ENCODE data around the gene WAC. TPM values are rescaled to one million over a fixed set of nuclear protein-coding genes. Genes with fewer than 3 reads are reported as not detected.

WAC gene
- total and polyA plus RNA-seq, 10 of the 15 experiments (the other 5 are each of a cell fraction or from before 2014, with no cell fraction given): 26.5 to 131 (median 69.4) TPM

DNA sequence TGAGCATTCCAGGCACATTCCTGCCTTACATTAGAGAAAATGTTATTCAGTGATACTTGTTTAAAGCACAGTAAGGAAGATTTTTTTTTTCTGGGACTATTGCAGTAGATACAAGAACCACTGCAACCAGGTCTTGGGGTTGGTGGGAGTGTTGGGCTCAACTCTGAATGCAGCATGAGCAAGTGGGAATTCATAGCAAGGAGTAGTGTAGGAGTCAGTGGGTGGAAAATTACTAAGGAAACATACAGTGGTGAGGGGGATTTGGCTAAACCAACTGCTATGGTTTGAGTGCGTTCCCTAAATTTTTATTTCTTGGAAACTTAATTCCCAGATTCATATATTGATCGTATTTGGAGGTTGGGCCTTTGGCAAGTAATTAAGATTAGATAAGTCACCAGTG, 22.4 kb downstream of the WAC start:
- Histone ChIP-seq H3K4me3 (no peak overlapping the region), H2AFZ (ENCODE audit: control insufficient read depth, low read depth, low read length) (no peak overlapping the region), H3K27ac (ENCODE audit: control insufficient read depth, insufficient read depth) (no peak overlapping the region), H3K4me1 (ENCODE audit: control insufficient read depth, insufficient read depth, low read length) (0 out of 2 replicates have a peak, but pooled peaks cover 4% of the 10 kb centered on the region), H3K79me2 (ENCODE audit: control insufficient read depth, insufficient read depth, low read length) (peaks cover 82% of the 10 kb centered on the region), H3K27me3 (replicated peaks in 1 of 2; ENCODE audit: control insufficient read depth in 2 of 2, insufficient read depth in 2 of 2, low read length in 1 of 2) (no peaks in the 10 kb centered on the region), H4K20me1 (ENCODE audit: control insufficient read depth, insufficient read depth) (no peaks in the 10 kb centered on the region), H3K4me2 (ENCODE audit: control insufficient read depth, insufficient read depth) (no peak overlapping the region), H3K9me3 (replicated peaks; ENCODE audit: control insufficient read depth, insufficient read depth, low read length) (no peaks in the 10 kb centered on the region), H3K36me3 (ENCODE audit: control insufficient read depth in 2 of 2, insufficient read depth in 2 of 2, low read length in 1 of 2) (peaks cover 3 to 37% of the 10 kb centered on the region in 2 experiments), H3K9ac (ENCODE audit: control insufficient read depth, insufficient read depth, low read length) (no peak overlapping the region)
- 97% methylated on average over 2 of the region's 2 CpGs for WGBS (ENCODE audit: insufficient coverage, insufficient replicate concordance, low lambda C conversion rate, missing lambda C conversion rate)
- ATAC-seq (no peak; the same call in 2 of the 3 replicates), DNase-seq (ENCODE audit: low read depth, low spot score) (no peak), FAIRE-seq (no peak)
- ChIA-PET CTCF (interaction anchor here (1.4 to 2.1 kb wide), 2 partner anchors 9 to 10 kb away, joined by 4 to 8 read pairs; no protein-coding TSS in a partner anchor), RAD21 (ENCODE audit: unreplicated experiment) (no interaction called here), POLR2A (no interaction called here), SMC1A (ENCODE audit: uncharacterized antibody, unreplicated experiment) (interaction anchor here (1.2 to 2.6 kb wide), 2 partner anchors 10 to 12 kb away, joined by 3 to 7 read pairs; no protein-coding TSS in a partner anchor)
- intact Hi-C loops (cut with micrococcal nuclease; ENCODE audit: unreplicated experiment) (no loop called here), in situ Hi-C loops (cut with MboI) (loop anchor here (25.0 kb wide), 1 partner anchor 1418 kb away; no protein-coding TSS in a partner anchor)
- BruUV-seq (replicated peaks): no TSS peak
- TF ChIP-seq ZZZ3 (IDR thresholded peaks at IDR 0.05; ENCODE audit: control insufficient read depth, insufficient read length, low read depth): no peak
- TF ChIP-seq MYB (IDR thresholded peaks at IDR 0.05; ENCODE audit: borderline replicate concordance, low read depth, low read length): no peak
- no peak for TF ChIP-seq ZBTB11 (CRISPR knock-in tag; IDR thresholded peaks at IDR 0.05)
- TF ChIP-seq BCL3 (IDR thresholded peaks at IDR 0.05; ENCODE audit: borderline replicate concordance, insufficient read depth, low read depth, low read length, poor library complexity, severe bottlenecking): no peak
- TF ChIP-seq, protein P1, sequence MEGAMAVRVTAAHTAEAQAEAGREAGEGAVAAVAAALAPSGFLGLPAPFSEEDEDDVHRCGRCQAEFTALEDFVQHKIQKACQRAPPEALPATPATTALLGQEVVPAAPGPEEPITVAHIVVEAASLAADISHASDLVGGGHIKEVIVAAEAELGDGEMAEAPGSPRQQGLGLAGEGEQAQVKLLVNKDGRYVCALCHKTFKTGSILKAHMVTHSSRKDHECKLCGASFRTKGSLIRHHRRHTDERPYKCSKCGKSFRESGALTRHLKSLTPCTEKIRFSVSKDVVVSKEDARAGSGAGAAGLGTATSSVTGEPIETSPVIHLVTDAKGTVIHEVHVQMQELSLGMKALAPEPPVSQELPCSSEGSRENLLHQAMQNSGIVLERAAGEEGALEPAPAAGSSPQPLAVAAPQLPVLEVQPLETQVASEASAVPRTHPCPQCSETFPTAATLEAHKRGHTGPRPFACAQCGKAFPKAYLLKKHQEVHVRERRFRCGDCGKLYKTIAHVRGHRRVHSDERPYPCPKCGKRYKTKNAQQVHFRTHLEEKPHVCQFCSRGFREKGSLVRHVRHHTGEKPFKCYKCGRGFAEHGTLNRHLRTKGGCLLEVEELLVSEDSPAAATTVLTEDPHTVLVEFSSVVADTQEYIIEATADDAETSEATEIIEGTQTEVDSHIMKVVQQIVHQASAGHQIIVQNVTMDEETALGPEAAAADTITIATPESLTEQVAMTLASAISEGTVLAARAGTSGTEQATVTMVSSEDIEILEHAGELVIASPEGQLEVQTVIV (IDR thresholded peaks at IDR 0.05; ENCODE audit: borderline replicate concordance, partially characterized antibody): no peak
- TF ChIP-seq, protein P2, sequence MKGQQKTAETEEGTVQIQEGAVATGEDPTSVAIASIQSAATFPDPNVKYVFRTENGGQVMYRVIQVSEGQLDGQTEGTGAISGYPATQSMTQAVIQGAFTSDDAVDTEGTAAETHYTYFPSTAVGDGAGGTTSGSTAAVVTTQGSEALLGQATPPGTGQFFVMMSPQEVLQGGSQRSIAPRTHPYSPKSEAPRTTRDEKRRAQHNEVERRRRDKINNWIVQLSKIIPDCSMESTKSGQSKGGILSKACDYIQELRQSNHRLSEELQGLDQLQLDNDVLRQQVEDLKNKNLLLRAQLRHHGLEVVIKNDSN (IDR thresholded peaks at IDR 0.05; ENCODE audit: borderline replicate concordance, extremely low read length, insufficient read depth, low read depth, low read length): no peak
- no peak for TF ChIP-seq MTA3 (IDR thresholded peaks at IDR 0.05; ENCODE audit: borderline replicate concordance, low read length)
- TF ChIP-seq NFXL1 (IDR thresholded peaks at IDR 0.05; ENCODE audit: borderline replicate concordance): no peak
- TF ChIP-seq SP1 (IDR thresholded peaks at IDR 0.05; ENCODE audit: low read depth, low read length): no peak
- TF ChIP-seq, protein P3, sequence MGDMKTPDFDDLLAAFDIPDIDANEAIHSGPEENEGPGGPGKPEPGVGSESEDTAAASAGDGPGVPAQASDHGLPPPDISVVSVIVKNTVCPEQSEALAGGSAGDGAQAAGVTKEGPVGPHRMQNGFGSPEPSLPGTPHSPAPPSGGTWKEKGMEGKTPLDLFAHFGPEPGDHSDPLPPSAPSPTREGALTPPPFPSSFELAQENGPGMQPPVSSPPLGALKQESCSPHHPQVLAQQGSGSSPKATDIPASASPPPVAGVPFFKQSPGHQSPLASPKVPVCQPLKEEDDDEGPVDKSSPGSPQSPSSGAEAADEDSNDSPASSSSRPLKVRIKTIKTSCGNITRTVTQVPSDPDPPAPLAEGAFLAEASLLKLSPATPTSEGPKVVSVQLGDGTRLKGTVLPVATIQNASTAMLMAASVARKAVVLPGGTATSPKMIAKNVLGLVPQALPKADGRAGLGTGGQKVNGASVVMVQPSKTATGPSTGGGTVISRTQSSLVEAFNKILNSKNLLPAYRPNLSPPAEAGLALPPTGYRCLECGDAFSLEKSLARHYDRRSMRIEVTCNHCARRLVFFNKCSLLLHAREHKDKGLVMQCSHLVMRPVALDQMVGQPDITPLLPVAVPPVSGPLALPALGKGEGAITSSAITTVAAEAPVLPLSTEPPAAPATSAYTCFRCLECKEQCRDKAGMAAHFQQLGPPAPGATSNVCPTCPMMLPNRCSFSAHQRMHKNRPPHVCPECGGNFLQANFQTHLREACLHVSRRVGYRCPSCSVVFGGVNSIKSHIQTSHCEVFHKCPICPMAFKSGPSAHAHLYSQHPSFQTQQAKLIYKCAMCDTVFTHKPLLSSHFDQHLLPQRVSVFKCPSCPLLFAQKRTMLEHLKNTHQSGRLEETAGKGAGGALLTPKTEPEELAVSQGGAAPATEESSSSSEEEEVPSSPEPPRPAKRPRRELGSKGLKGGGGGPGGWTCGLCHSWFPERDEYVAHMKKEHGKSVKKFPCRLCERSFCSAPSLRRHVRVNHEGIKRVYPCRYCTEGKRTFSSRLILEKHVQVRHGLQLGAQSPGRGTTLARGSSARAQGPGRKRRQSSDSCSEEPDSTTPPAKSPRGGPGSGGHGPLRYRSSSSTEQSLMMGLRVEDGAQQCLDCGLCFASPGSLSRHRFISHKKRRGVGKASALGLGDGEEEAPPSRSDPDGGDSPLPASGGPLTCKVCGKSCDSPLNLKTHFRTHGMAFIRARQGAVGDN (IDR thresholded peaks at IDR 0.05): no peak
- TF ChIP-seq POLR2A (IDR thresholded peaks at IDR 0.05; ENCODE audit: low read depth, low read length): no peak
